IMR-90 (cell line): Measurements from ENCODE around the gene BEND2. TPM values are rescaled to one million over a fixed set of nuclear protein-coding genes. Genes with fewer than 3 reads are reported as not detected.

ENCODE experiments used
- polyA plus RNA-seq, 3 experiments: library from polyadenylated mRNA; depleted of rRNA; stranded (reverse); fragments of >200 nt; gene quantifications; 2 replicates each; pipeline ENCODE4 v1.2.3, GENCODE V29; 2012; ENCODE audit warnings: low replicate concordance in 1 of 3
- total RNA-seq: library from RNA; depleted of rRNA; stranded (reverse); fragments of >200 nt; gene quantifications from 2 replicates; pipeline ENCODE4 v1.2.3, GENCODE V29; 2012; rRNA removed

The BEND2 gene
- total and polyA plus RNA-seq, 2 of the 4 experiments (the other 2 are of a cell fraction): not detected

Other genes with a start within 250 kb of the BEND2 start
- gene SCML2, start 133.8 kb upstream of the BEND2 start, total RNA-seq: 1.3 and 1.7 TPM in 2 replicates
- 1.1 and 1.7 TPM in 2 replicates for gene SCML2, start 133.8 kb upstream of the BEND2 start, polyA plus RNA-seq (2012; rRNA removed)
- 8.1 and 9.7 TPM in 2 replicates for gene CDKL5, start 204.7 kb upstream of the BEND2 start, total RNA-seq
- gene CDKL5, start 204.7 kb upstream of the BEND2 start, polyA plus RNA-seq (2012; rRNA removed): 2.7 and 3.5 TPM in 2 replicates